Peyer's patch (tissue), 4 donors: ENCODE data around the gene PEX5. TPM values are rescaled to one million over a fixed set of nuclear protein-coding genes. Genes with fewer than 3 reads are reported as not detected.
"Not testable (repeated sequence)": the region's sequence is repeated elsewhere in the genome, so short reads cannot be mapped to it uniquely, and the experiment has no call there.

Source experiments
- DNase-seq, 3 donors: peaks; one replicate each; pipeline ENCODE4 v3.0.0-alpha.2; 2017 to 2019
- H3K27ac ChIP-seq, 4 donors: fragments of 200-600 bp; sonication (generic); one replicate each; pipeline ENCODE4 v1.5.1; 2016 to 2019
- H3K27me3 ChIP-seq, 2 donors: fragments of 200-600 bp; sonication (generic); one replicate each; pipeline ENCODE4 v1.5.1; 2019
- H3K36me3 ChIP-seq, 3 donors: fragments of 200-600 bp; sonication (generic); one replicate each; pipeline ENCODE4 v1.5.1; 2016 to 2019
- H3K4me1 ChIP-seq, 4 donors: fragments of 200-600 bp; sonication (generic); one replicate each; pipeline ENCODE4 v1.5.1; 2016 to 2019
- H3K4me3 ChIP-seq, 4 donors: fragments of 200-600 bp; sonication (generic); 1 replicate in 3 of 4; 2 replicates in 1 of 4; pipeline ENCODE4 v1.5.1; 2016 to 2019; ENCODE audit warnings: mild to moderate bottlenecking in 1 of 4
- H3K9me3 ChIP-seq, 4 donors: fragments of 200-600 bp; sonication (generic); one replicate each; pipeline ENCODE4 v1.5.1; 2016 to 2019; ENCODE audit warnings: mild to moderate bottlenecking in 1 of 4
- CTCF ChIP-seq, 6 experiments: fragments of 450-650 bp in 4 of 6; fragments of 200-600 bp in 2 of 6; sonication (generic) in 1 of 6; IDR thresholded peaks; one replicate each; pipeline ENCODE4 v1.5.1; 2017 to 2019; ENCODE audit warnings: antibody characterized with exemption in 6 of 6, mild to moderate bottlenecking in 3 of 6, moderate library complexity in 1 of 6
- POLR2A ChIP-seq, 2 donors: fragments of 450-650 bp; IDR thresholded peaks; one replicate each; pipeline ENCODE4 v1.5.1; 2017; ENCODE audit warnings: antibody characterized with exemption in 2 of 2, mild to moderate bottlenecking in 2 of 2, moderate library complexity in 2 of 2
- total RNA-seq, 4 donors: library from RNA; depleted of rRNA; stranded (reverse); fragments of >200 nt; gene quantifications; one replicate each; pipeline ENCODE4 v1.1.0, GENCODE V29; 2016

The PEX5 gene
- total RNA-seq, 4 donors from 2014 or later, result 26.1 to 47.0 (median 37.7) TPM

GRCh38 chr12:7242176-7243101 lies 53.0 kb downstream of the PEX5 start:
- Histone ChIP-seq H3K4me3 (no peak overlapping the region), H3K4me1 (no peaks in the 10 kb centered on the region), H3K36me3 (no peaks in the 10 kb centered on the region), H3K9me3 (peaks cover 0 to 5% (median 0%) of the 10 kb centered on the region in 4 donors), H3K27ac (no peak overlapping the region), H3K27me3 (no peaks in the 10 kb centered on the region)
- TF ChIP-seq CTCF (IDR thresholded peaks at IDR 0.05) (no peak), POLR2A (IDR thresholded peaks at IDR 0.05) (no peak)
- DNase-seq, result no peak

GRCh38 chr12:7251328-7251996 lies 62.0 kb downstream of the PEX5 start:
- DNase-seq, H3K27ac ChIP-seq, H3K4me1 ChIP-seq, H3K27me3 ChIP-seq, H3K36me3 ChIP-seq, H3K4me3 ChIP-seq, H3K9me3 ChIP-seq: not testable (repeated sequence)

GRCh38 chr12:7259060-7259459 lies 69.6 kb downstream of the PEX5 start:
- H3K27me3 ChIP-seq, result no peaks in the 10 kb centered on the region

More at GRCh38 chr12:7259060-7259459, 69.6 kb downstream of the PEX5 start:
- H3K4me3 ChIP-seq, result no peak overlapping the region
- TF ChIP-seq CTCF (IDR thresholded peaks at IDR 0.05) (no peak), POLR2A (IDR thresholded peaks at IDR 0.05) (no peak)
- no peaks in the 10 kb centered on the region for H3K9me3 ChIP-seq
- H3K27ac ChIP-seq, result no peak overlapping the region
- no peaks in the 10 kb centered on the region for H3K4me1 ChIP-seq
- DNase-seq, result no peak
- H3K36me3 ChIP-seq, result no peaks in the 10 kb centered on the region

Other genes starting within 250 kb of the PEX5 start
- gene RNU7-1, start 245.9 kb upstream of the PEX5 start, total RNA-seq, result not detected
- 100 to 1,000 TPM; 146 to 339 (median 156) TPM for gene C12orf57, start 245.7 kb upstream of the PEX5 start, total RNA-seq
- gene PTPN6, start 238.3 kb upstream of the PEX5 start, total RNA-seq, result 100 to 1,000 TPM in 1 of 4 donors, 10 to 100 TPM in 3; 41.6 to 183 (median 44.4) TPM
- 100 to 1,000 TPM; 162 to 219 (median 174) TPM for gene PHB2, start 219.0 kb upstream of the PEX5 start, total RNA-seq
- 10 to 100 TPM in 3 of 4 donors, 1 to 10 TPM in 1; 9.1 to 24.8 (median 18.3) TPM for gene EMG1, start 218.8 kb upstream of the PEX5 start, total RNA-seq
- 100 to 1,000 TPM in 3 of 4 donors, 10 to 100 TPM in 1; 18.2 to 230 (median 179) TPM for gene LPCAT3, start 171.2 kb upstream of the PEX5 start, total RNA-seq
- 100 to 1,000 TPM in 2 of 4 donors, 10 to 100 TPM in 2; 55.9 to 187 (median 108) TPM for gene C1S, start 129.0 kb upstream of the PEX5 start, total RNA-seq
- gene C1R, start 97.2 kb upstream of the PEX5 start, total RNA-seq, result 100 to 1,000 TPM in 3 of 4 donors, 10 to 100 TPM in 1; 27.5 to 151 (median 125) TPM
- gene C1RL, start 80.5 kb upstream of the PEX5 start, total RNA-seq, result 10 to 100 TPM; 44.6 to 87.7 (median 51.5) TPM
- 10 to 100 TPM in 1 of 4 donors, 1 to 10 TPM in 2, not detected in 1; 3.7 to 64.4 (median 4.3) TPM for gene RBP5, start 60.8 kb upstream of the PEX5 start, total RNA-seq
- 100 to 1,000 TPM in 1 of 4 donors, 10 to 100 TPM in 3; 35.0 to 120 (median 57.3) TPM for gene CLSTN3, start 59.3 kb upstream of the PEX5 start, total RNA-seq
- gene ACSM4, start 114.4 kb downstream of the PEX5 start, total RNA-seq, result not detected